Fibroblast of villous mesenchyme (primary cell): ENCODE measurements around the gene DNAJC15. TPM values are rescaled to one million over a fixed set of nuclear protein-coding genes. Genes with fewer than 3 reads are reported as not detected.
A peak's percentile ranks its signal among the peaks of the same experiment; 100 is the strongest.
"Not testable (repeated sequence)": the region's sequence is repeated elsewhere in the genome, so short reads cannot be mapped to it uniquely, and the experiment has no call there.

Experiments used
- DNase-seq: peaks from one replicate; pipeline ENCODE4 v3.0.0-alpha.2; 2010; ENCODE audit warnings: low read depth
- H3K4me3 ChIP-seq: 2 replicates; pipeline ENCODE4 v1.5.1; 2011; ENCODE audit warnings: low read depth, mild to moderate bottlenecking, low read length
- CTCF ChIP-seq: IDR thresholded peaks from 2 replicates; pipeline ENCODE4 v1.5.1; 2012; ENCODE audit warnings: low read depth, mild to moderate bottlenecking, low read length; ENCODE audit not compliant: insufficient read depth
- total RNA-seq: library from RNA; depleted of rRNA; stranded (reverse); fragments of >200 nt; gene quantifications from 2 replicates; pipeline ENCODE4 v1.2.3, GENCODE V29; 2012

The DNAJC15 gene
- total RNA-seq, 1 donor, result 4.7 TPM

- no peak overlapping the region for H3K4me3 ChIP-seq
- no peak for TF ChIP-seq CTCF
- DNase-seq, result no peak
Measured at GRCh38 chr13:43031881-43032280, 8.5 kb downstream of the DNAJC15 start.

GRCh38 chr13:43033038-43033437, 9.7 kb downstream of the DNAJC15 start:
- no peak for DNase-seq
- H3K4me3 ChIP-seq, result no peak overlapping the region
- no peak for TF ChIP-seq CTCF

GRCh38 chr13:43036351-43037250, 13.2 kb downstream of the DNAJC15 start:
- no peak for TF ChIP-seq CTCF
- no peak overlapping the region for H3K4me3 ChIP-seq
- peak; percentile 71 for DNase-seq

- no peak overlapping the region for H3K4me3 ChIP-seq
- DNase-seq, result no peak
- TF ChIP-seq CTCF, result no peak
Measured at GRCh38 chr13:43039966-43040365, 16.6 kb downstream of the DNAJC15 start.

- not testable (repeated sequence) for H3K4me3 ChIP-seq, DNase-seq
Measured at GRCh38 chr13:43040581-43041368, 17.4 kb downstream of the DNAJC15 start.

GRCh38 chr13:43041369-43041921, 18.1 kb downstream of the DNAJC15 start:
- no peak for TF ChIP-seq CTCF
- H3K4me3 ChIP-seq, result no peak overlapping the region
- no peak for DNase-seq

- no peak overlapping the region for H3K4me3 ChIP-seq
- DNase-seq, result no peak
- TF ChIP-seq CTCF, result no peak
Measured at GRCh38 chr13:43042410-43042921, 19.1 kb downstream of the DNAJC15 start.
